HG03460 (cell line): ENCODE measurements around the gene ARSA.
"Not testable (repeated sequence)": the region's sequence is repeated elsewhere in the genome, so short reads cannot be mapped to it uniquely, and the experiment has no call there.

Experiments
- ATAC-seq: cut with Tn5 transposase; IDR thresholded peaks from one replicate; pipeline ENCODE4 v1.9.1; 2021; ENCODE audit not compliant: unreplicated experiment

ARSA gene

GRCh38 chr22:50622723-50623327 lies 5.1 kb downstream of the ARSA start:
- ATAC-seq = no peak

- ATAC-seq = no peak
Measured at GRCh38 chr22:50621948-50622722, 5.8 kb downstream of the ARSA start.

GRCh38 chr22:50621356-50621880 lies 6.5 kb downstream of the ARSA start:
- no peak for ATAC-seq

- ATAC-seq = peak; percentile 55
Measured at GRCh38 chr22:50620593-50621355, 7.2 kb downstream of the ARSA start.

GRCh38 chr22:50614296-50614695 lies 13.7 kb downstream of the ARSA start:
- ATAC-seq = not testable (repeated sequence)

- ATAC-seq = no peak
Measured at GRCh38 chr22:50613291-50613981, 14.5 kb downstream of the ARSA start.

GRCh38 chr22:50612528-50613221 lies 15.3 kb downstream of the ARSA start:
- ATAC-seq = no peak

- no peak for ATAC-seq
Measured at GRCh38 chr22:50612168-50612527, 15.8 kb downstream of the ARSA start.

GRCh38 chr22:50611341-50612060 lies 16.5 kb downstream of the ARSA start:
- no peak for ATAC-seq

GRCh38 chr22:50610581-50610980 lies 17.4 kb downstream of the ARSA start:
- ATAC-seq = no peak

GRCh38 chr22:50610041-50610451 lies 17.9 kb downstream of the ARSA start:
- no peak for ATAC-seq

- no peak for ATAC-seq
Measured at GRCh38 chr22:50609599-50609998, 18.4 kb downstream of the ARSA start.

- ATAC-seq = no peak
Measured at GRCh38 chr22:50608996-50609395, 19.0 kb downstream of the ARSA start.

GRCh38 chr22:50608058-50608840 lies 19.7 kb downstream of the ARSA start:
- not testable (repeated sequence) for ATAC-seq

GRCh38 chr22:50607659-50608020 lies 20.3 kb downstream of the ARSA start:
- ATAC-seq = no peak

- no peak for ATAC-seq
Measured at GRCh38 chr22:50606946-50607658, 20.9 kb downstream of the ARSA start.

GRCh38 chr22:50606165-50606945 lies 21.6 kb downstream of the ARSA start:
- ATAC-seq = no peak

- ATAC-seq = no peak
Measured at GRCh38 chr22:50605613-50606074, 22.3 kb downstream of the ARSA start.
